GM12864 (cell line): ENCODE measurements around the gene ENOX2.

ENCODE experiments used
- DNase-seq: peaks from one replicate; pipeline ENCODE4 v3.0.0-alpha.2; 2011; ENCODE audit warnings: low read depth
- H3K4me3 ChIP-seq: 2 replicates; pipeline ENCODE4 v1.5.1; 2011; ENCODE audit warnings: mild to moderate bottlenecking, low read depth, low read length, control low read depth
- TF ChIP-seq, protein P1 (sequence below): IDR thresholded peaks from 2 replicates; pipeline ENCODE4 v1.5.1; 2011; ENCODE audit warnings: low read depth, mild to moderate bottlenecking, moderate library complexity, low read length, control low read depth, inconsistent platforms; ENCODE audit errors: missing control alignments

ENOX2 gene

DNA sequence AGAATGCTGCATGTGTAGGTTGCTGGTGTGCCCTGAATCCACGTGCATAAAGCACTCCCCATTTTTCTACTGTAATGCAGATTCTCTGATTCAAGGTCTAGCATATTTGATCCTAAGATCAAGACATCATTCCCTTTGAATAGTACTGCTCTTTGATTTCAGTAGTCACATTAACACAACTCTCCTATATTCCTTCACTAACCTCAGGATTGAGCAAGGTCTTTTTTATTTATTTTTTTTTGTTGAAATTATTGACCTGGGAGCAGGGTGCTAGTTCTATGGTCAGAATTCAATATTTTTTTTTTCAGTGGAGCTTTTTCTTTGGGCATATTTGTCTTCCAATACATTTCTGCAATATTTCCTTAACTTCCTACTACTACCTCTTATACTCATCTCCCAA is 255.5 kb downstream of the ENOX2 start:
- H3K4me3 ChIP-seq: no peak overlapping the region
- TF ChIP-seq, protein P1, sequence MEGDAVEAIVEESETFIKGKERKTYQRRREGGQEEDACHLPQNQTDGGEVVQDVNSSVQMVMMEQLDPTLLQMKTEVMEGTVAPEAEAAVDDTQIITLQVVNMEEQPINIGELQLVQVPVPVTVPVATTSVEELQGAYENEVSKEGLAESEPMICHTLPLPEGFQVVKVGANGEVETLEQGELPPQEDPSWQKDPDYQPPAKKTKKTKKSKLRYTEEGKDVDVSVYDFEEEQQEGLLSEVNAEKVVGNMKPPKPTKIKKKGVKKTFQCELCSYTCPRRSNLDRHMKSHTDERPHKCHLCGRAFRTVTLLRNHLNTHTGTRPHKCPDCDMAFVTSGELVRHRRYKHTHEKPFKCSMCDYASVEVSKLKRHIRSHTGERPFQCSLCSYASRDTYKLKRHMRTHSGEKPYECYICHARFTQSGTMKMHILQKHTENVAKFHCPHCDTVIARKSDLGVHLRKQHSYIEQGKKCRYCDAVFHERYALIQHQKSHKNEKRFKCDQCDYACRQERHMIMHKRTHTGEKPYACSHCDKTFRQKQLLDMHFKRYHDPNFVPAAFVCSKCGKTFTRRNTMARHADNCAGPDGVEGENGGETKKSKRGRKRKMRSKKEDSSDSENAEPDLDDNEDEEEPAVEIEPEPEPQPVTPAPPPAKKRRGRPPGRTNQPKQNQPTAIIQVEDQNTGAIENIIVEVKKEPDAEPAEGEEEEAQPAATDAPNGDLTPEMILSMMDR: no peak
- no peak for DNase-seq

DNA sequence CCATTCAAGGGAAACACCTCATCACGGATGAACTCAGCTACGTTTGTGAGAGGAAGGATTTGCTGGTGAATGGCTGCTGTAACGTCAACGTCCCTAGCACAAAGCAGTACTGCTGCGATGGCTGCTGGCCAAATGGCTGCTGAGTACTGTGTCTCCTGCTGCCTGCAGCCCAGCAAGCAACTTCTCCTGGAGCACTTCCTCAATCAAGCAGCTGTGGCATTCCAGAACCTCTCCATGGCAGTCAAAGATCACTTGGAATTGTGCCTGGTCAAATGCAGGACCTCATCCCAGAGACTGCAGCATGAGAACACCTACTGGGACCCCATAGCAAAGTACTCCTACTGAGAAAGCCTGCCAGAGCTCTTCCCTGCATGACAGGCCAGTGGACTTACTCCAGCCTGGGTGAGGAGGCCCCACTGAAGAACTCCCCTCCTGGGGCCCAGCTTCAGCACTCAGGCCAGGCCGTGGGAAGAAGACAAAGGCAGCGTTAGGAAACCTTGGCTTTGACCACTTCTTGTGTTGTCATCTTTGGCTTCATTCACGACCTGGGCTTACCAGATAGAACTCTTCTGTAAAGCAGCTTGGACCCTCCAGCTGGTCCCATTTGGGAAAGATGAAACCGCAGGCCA is 256.9 kb downstream of the ENOX2 start:
- DNase-seq: no peak
- no peak overlapping the region for H3K4me3 ChIP-seq
- TF ChIP-seq, protein P1: no peak

DNA sequence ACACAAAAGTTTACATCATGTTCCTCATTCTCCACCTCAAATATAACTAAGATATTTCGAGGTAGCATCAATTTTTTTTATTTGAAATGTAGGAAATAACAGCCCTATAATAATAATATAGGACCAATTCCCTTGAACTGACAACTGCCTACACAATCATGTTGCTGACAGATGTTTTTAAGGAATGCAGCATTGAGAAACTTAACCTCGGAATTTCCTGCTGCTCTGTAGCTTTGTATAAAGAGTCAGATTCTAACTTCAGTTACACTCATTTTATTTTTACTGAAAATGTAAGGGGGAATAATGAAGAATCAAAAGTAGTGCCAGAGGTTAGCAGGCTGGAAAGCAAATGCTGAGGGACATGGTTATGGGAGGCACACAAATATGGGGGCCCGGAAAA is 265.4 kb downstream of the ENOX2 start:
- DNase-seq: no peak
- TF ChIP-seq, protein P1: no peak
- H3K4me3 ChIP-seq: no peak overlapping the region

DNA sequence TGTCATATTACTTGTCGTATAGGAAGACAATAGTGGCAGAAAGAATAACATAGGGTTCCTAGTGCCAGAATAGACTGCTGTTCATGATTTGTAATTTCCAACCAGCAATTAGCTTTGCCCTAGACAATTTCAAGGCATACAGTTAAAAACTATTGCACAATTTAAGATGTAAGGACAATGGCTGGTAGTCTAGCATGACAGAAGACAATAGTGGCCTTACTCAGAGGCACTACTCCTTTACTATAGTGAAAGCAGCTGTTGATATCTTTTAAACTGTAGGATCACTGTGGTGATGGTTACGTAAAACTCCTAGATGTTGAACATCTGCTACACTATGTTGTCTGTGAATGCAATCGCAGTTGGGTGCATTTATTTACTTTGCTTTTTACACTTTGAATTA is 266.7 kb downstream of the ENOX2 start:
- no peak for DNase-seq

DNA sequence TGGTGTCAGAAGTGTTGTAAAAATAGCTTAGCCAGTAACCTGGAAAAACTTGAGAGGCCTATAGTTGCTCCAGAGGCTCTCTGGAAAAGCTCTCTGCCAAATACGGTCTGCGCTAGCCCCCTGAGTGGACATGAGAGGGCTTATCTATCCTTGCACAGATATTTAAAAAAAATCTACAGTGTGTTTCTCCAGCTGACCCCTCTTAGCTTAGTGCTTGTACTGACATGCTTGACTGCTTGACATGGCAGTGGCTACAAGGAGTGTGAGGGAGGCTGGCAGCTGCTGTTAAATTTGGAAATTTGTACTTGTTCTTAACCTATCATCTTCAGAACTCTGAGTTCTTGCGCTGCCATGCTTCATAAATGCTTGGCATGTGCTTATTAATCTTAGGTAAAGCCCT is 272.0 kb downstream of the ENOX2 start:
- no peak overlapping the region for H3K4me3 ChIP-seq
- no peak for DNase-seq
- TF ChIP-seq, protein P1: no peak

More for the DNA sequence above, 266.7 kb downstream of the ENOX2 start:
- TF ChIP-seq, protein P1: no peak
- H3K4me3 ChIP-seq: no peak overlapping the region

DNA sequence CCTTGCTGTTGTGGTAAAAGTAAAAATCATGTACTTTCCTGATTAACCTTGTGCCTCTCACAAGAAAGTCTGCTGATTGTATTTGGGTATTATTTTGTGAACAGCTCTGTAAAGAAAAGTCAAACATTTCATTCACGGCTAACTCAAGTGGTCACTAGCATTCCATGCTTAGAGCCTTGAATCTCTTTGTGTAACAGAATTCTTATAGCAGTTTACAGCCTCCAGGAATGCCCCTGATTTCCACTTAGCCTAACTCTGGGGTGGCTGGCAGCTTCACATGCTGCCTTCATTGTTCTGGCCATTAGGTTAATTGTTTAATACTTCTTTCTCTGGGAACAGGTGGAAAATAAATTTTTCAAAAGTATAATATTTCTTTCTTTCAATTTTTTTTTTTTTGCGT is 274.5 kb downstream of the ENOX2 start:
- TF ChIP-seq, protein P1: no peak
- no peak overlapping the region for H3K4me3 ChIP-seq
- DNase-seq: no peak

DNA sequence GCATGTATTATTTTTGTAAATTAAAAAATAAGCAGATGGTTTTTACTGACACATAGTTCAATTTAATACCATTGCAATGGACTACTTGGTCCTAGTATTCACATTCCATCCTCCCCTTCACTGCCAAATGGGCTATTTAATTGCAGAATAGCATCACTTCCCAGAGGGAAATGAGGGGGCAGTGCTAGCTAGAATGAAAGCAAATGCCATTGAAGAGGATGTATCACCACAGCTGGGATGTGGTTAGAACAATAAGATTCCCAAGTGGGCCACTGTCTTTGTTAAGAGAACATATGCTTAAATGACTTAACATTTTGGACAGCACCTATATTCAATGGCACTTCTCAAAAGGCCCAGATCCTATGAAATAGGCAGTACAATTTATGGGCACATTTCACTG is 276.5 kb downstream of the ENOX2 start:
- TF ChIP-seq, protein P1: no peak
- no peak for DNase-seq
- no peak overlapping the region for H3K4me3 ChIP-seq
